Measurements from ENCODE around the gene KRTAP4-16. TPM values are rescaled to one million over a fixed set of nuclear protein-coding genes. Genes with fewer than 3 reads are reported as not detected.

The KRTAP4-16 gene
- total RNA-seq, 1 experiment from 2014 or later, result not detected

GRCh38 chr17:41141361-41141760 lies 39.4 kb upstream of the KRTAP4-16 start:
- Mint-ChIP-seq H3K9me3 (peaks cover 31 to 40% of the 10 kb centered on the region in 2 experiments), H3K36me3 (ENCODE audit: insufficient read depth in 1 of 3, low read depth in 3 of 3) (peaks cover 14 to 39% (median 23%) of the 10 kb centered on the region in 3 experiments), H3K4me1 (peaks cover 0 to under 1% of the 10 kb centered on the region in 2 experiments; a peak in 1 of 4 replicates), H3K27me3 (ENCODE audit: low read depth) (peaks cover 2% of the 10 kb centered on the region), H3K27ac (no peak overlapping the region), H3K4me3 (no peak overlapping the region)
- Histone ChIP-seq H3K79me2 (ENCODE audit: insufficient read depth, low read length) (no peaks in the 10 kb centered on the region), H2BK12ac (ENCODE audit: insufficient read length, low read depth, low read length) (no peak overlapping the region), H3K18ac (ENCODE audit: insufficient read length, low read depth, low read length) (no peak overlapping the region), H2AFZ (ENCODE audit: low read length) (no peak overlapping the region), H3K9me3 (ENCODE audit: control insufficient read depth, low read depth, low read length) (peaks cover 7% of the 10 kb centered on the region), H4K91ac (ENCODE audit: insufficient read length, low read depth, low read length) (no peak overlapping the region), H2BK5ac (ENCODE audit: insufficient read length, low read length) (no peak overlapping the region), H3K4ac (ENCODE audit: low read depth, low read length) (no peak overlapping the region), H3K23me2 (ENCODE audit: insufficient read length, low read depth, low read length, poor library complexity, severe bottlenecking) (no peaks in the 10 kb centered on the region), H4K5ac (ENCODE audit: insufficient read length, low read depth, low read length) (no peak overlapping the region), H4K8ac (replicated peaks; ENCODE audit: insufficient read length, low read depth, low read length) (no peak overlapping the region), H2BK20ac (ENCODE audit: low read depth, low read length, poor library complexity, severe bottlenecking) (no peak overlapping the region), H3K79me1 (ENCODE audit: insufficient read depth, low read depth, low read length, poor library complexity, severe bottlenecking) (no peaks in the 10 kb centered on the region), H3K4me1 (ENCODE audit: insufficient read depth, low read length) (no peaks in the 10 kb centered on the region), H3K56ac (ENCODE audit: insufficient read length, low read depth, low read length) (no peak overlapping the region), H3K9ac (ENCODE audit: extremely low read depth, insufficient read length, low read length) (no peak overlapping the region), H3K27ac (ENCODE audit: insufficient read length, low read depth, low read length) (no peak overlapping the region), H3T11ph (ENCODE audit: low read length) (no peak overlapping the region), H2BK120ac (ENCODE audit: low read depth, low read length, poor library complexity, severe bottlenecking) (no peak overlapping the region), H3K14ac (ENCODE audit: insufficient read depth, low read length) (no peak overlapping the region), H3K4me2 (ENCODE audit: insufficient read depth, insufficient read length, low read length) (no peak overlapping the region), H3K27me3 (ENCODE audit: insufficient read depth, low read length) (no peaks in the 10 kb centered on the region), H4K20me1 (ENCODE audit: control insufficient read depth, insufficient read depth, insufficient read length) (no peaks in the 10 kb centered on the region), H2AK5ac (ENCODE audit: insufficient read length, low read length) (no peak overlapping the region), H2BK15ac (ENCODE audit: low read depth, low read length) (no peak overlapping the region), H3K23ac (ENCODE audit: insufficient read length, low read depth, low read length) (no peak overlapping the region)
- DNase-seq, result no peak
- TF ChIP-seq CTCF (conservative IDR thresholded peaks at IDR 0.05), result no peak
